ENCODE measurements around the gene RASSF5. TPM values are rescaled to one million over a fixed set of nuclear protein-coding genes. Genes with fewer than 3 reads are reported as not detected.

The RASSF5 gene
- total and polyA plus RNA-seq, 2 of the 13 experiments (the other 11 are each of a cell fraction or from before 2014, with no cell fraction given) = 0.18 to 0.40 TPM

GRCh38 chr1:206635080-206635977, 128.0 kb downstream of the RASSF5 start, which contains the start of gene DYRK3 (continued):
- TF ChIP-seq, protein P1, sequence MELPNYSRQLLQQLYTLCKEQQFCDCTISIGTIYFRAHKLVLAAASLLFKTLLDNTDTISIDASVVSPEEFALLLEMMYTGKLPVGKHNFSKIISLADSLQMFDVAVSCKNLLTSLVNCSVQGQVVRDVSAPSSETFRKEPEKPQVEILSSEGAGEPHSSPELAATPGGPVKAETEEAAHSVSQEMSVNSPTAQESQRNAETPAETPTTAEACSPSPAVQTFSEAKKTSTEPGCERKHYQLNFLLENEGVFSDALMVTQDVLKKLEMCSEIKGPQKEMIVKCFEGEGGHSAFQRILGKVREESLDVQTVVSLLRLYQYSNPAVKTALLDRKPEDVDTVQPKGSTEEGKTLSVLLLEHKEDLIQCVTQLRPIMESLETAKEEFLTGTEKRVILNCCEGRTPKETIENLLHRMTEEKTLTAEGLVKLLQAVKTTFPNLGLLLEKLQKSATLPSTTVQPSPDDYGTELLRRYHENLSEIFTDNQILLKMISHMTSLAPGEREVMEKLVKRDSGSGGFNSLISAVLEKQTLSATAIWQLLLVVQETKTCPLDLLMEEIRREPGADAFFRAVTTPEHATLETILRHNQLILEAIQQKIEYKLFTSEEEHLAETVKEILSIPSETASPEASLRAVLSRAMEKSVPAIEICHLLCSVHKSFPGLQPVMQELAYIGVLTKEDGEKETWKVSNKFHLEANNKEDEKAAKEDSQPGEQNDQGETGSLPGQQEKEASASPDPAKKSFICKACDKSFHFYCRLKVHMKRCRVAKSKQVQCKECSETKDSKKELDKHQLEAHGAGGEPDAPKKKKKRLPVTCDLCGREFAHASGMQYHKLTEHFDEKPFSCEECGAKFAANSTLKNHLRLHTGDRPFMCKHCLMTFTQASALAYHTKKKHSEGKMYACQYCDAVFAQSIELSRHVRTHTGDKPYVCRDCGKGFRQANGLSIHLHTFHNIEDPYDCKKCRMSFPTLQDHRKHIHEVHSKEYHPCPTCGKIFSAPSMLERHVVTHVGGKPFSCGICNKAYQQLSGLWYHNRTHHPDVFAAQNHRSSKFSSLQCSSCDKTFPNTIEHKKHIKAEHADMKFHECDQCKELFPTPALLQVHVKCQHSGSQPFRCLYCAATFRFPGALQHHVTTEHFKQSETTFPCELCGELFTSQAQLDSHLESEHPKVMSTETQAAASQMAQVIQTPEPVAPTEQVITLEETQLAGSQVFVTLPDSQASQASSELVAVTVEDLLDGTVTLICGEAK (IDR thresholded peaks at IDR 0.05) = no peak
- TF ChIP-seq, protein P1 (CRISPR knock-in tag; IDR thresholded peaks at IDR 0.05) = peak; percentile 30; the same call in 1 of the 2 replicates
- TF ChIP-seq, protein P2, sequence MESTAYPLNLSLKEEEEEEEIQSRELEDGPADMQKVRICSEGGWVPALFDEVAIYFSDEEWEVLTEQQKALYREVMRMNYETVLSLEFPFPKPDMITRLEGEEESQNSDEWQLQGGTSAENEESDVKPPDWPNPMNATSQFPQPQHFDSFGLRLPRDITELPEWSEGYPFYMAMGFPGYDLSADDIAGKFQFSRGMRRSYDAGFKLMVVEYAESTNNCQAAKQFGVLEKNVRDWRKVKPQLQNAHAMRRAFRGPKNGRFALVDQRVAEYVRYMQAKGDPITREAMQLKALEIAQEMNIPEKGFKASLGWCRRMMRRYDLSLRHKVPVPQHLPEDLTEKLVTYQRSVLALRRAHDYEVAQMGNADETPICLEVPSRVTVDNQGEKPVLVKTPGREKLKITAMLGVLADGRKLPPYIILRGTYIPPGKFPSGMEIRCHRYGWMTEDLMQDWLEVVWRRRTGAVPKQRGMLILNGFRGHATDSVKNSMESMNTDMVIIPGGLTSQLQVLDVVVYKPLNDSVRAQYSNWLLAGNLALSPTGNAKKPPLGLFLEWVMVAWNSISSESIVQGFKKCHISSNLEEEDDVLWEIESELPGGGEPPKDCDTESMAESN (CRISPR knock-in tag; conservative IDR thresholded peaks at IDR 0.05) = peak; percentile 59; the same call in 1 of the 2 replicates
- TF ChIP-seq STAT6 (CRISPR knock-in tag; IDR thresholded peaks at IDR 0.05; ENCODE audit: borderline replicate concordance) (no peak), ZNF546 (CRISPR knock-in tag; conservative IDR thresholded peaks at IDR 0.05) (no peak), AGO1 (IDR thresholded peaks at IDR 0.05; ENCODE audit: low read depth, low read length, poor library complexity, severe bottlenecking) (peak; percentile 30), ATF7 (IDR thresholded peaks at IDR 0.05) (no peak), ATF7 (CRISPR knock-in tag; IDR thresholded peaks at IDR 0.05) (peak; percentile 47; the same call in 1 of the 2 replicates)
